Endodermal cell (in vitro differentiated cells): ENCODE data around the gene STXBP5. TPM values are rescaled to one million over a fixed set of nuclear protein-coding genes. Genes with fewer than 3 reads are reported as not detected.

Source experiments
- DNase-seq: peaks from one replicate; pipeline ENCODE4 v3.0.0-alpha.2; 2017
- H3K27ac ChIP-seq: 2 replicates; pipeline ENCODE4 v1.5.1; 2013; ENCODE audit warnings: mild to moderate bottlenecking, low read depth, low read length, moderate library complexity
- H3K27me3 ChIP-seq: 2 replicates; pipeline ENCODE4 v1.6.1; 2013; ENCODE audit warnings: mild to moderate bottlenecking, low read length, moderate library complexity; ENCODE audit not compliant: insufficient read depth, control insufficient read depth, poor library complexity, severe bottlenecking
- H3K36me3 ChIP-seq: 2 replicates; pipeline ENCODE4 v1.7.0; 2013; ENCODE audit warnings: mild to moderate bottlenecking, low read length, moderate library complexity; ENCODE audit not compliant: control insufficient read depth, insufficient read depth
- H3K4me1 ChIP-seq: one replicate; pipeline ENCODE4 v1.7.0; 2013; ENCODE audit warnings: low read length; ENCODE audit not compliant: control insufficient read depth, insufficient read depth
- H3K4me3 ChIP-seq: 2 replicates; pipeline ENCODE4 v1.5.1; 2013; ENCODE audit warnings: mild to moderate bottlenecking, low read length, moderate library complexity
- H3K9ac ChIP-seq: 2 replicates; pipeline ENCODE4 v1.6.1; 2013; ENCODE audit warnings: mild to moderate bottlenecking, low read length, moderate library complexity; ENCODE audit not compliant: poor library complexity, severe bottlenecking; ENCODE audit errors: extremely low read depth
- H3K9me3 ChIP-seq: 2 replicates; pipeline ENCODE4 v1.6.1; 2013; ENCODE audit warnings: mild to moderate bottlenecking, low read length, moderate library complexity; ENCODE audit not compliant: control insufficient read depth
- H3K27ac Mint-ChIP-seq: 2 replicates; pipeline ENCODE4 v1.8.0; 2020; ENCODE audit warnings: mixed read lengths
- H3K27me3 Mint-ChIP-seq: 2 replicates; pipeline ENCODE4 v1.8.0; 2021; ENCODE audit warnings: mild to moderate bottlenecking, mixed read lengths; ENCODE audit not compliant: insufficient read depth
- H3K36me3 Mint-ChIP-seq: 2 replicates; pipeline ENCODE4 v1.8.0; 2020; ENCODE audit warnings: low read depth, mixed read lengths
- H3K4me1 Mint-ChIP-seq: 2 replicates; pipeline ENCODE4 v1.8.0; 2020; ENCODE audit warnings: mixed read lengths
- H3K4me3 Mint-ChIP-seq: 2 replicates; pipeline ENCODE4 v1.8.0; 2020; ENCODE audit warnings: mild to moderate bottlenecking, moderate library complexity, mixed read lengths
- H3K9me3 Mint-ChIP-seq: 2 replicates; pipeline ENCODE4 v1.8.0; 2020; ENCODE audit warnings: mild to moderate bottlenecking, mixed read lengths
- CTCF ChIP-seq: fragments of 200-600 bp; sonication (generic); conservative IDR thresholded peaks from 2 replicates; pipeline ENCODE4 v1.5.0; 2021; ENCODE audit warnings: antibody characterized with exemption, mild to moderate bottlenecking
- WGBS, 2 experiments: methylation state at CpG; one replicate each; pipeline versions ENCODE4 v1.1.5 to v1.1.7; 2013; ENCODE audit warnings: missing lambda C conversion rate in 2 of 2, mixed read lengths in 1 of 2; ENCODE audit not compliant: insufficient coverage in 1 of 2, insufficient read length in 1 of 2; 5-methylcytosine and 5-hydroxymethylcytosine counted together
- total RNA-seq, 2 donors: library from RNA; stranded (reverse); fragmentation: NEBNext Ultra II Directional in 1 of 2; extraction: Animal tissue kit (Norgen Biotek cat#: 25700) in 1 of 2; gene quantifications; 2 replicates in 1 of 2; 3 replicates in 1 of 2; pipeline ENCODE4 v1.2.1, GENCODE V29; 2021

The STXBP5 gene
- total RNA-seq, 2 donors from 2014 or later, result 19.2 to 25.2 TPM

GRCh38 chr6:147179809-147180208 lies 24.4 kb upstream of the STXBP5 start:
- Mint-ChIP-seq H3K27ac (no peak overlapping the region), H3K27me3 (no peaks in the 10 kb centered on the region), H3K4me3 (no peak overlapping the region), H3K36me3 (no peaks in the 10 kb centered on the region), H3K9me3 (no peaks in the 10 kb centered on the region), H3K4me1 (peaks cover 7% of the 10 kb centered on the region)
- 93% methylated on average over 3 of the region's 3 CpGs; no CpG with 5 or more reads in 1 of the 2 experiments for WGBS, 2 experiments
- no peak for TF ChIP-seq CTCF
- Histone ChIP-seq H3K4me1 (peaks cover 6% of the 10 kb centered on the region), H3K9ac (no peak overlapping the region), H3K27ac (no peak overlapping the region), H3K36me3 (no peaks in the 10 kb centered on the region), H3K4me3 (no peak overlapping the region), H3K27me3 (no peaks in the 10 kb centered on the region), H3K9me3 (no peaks in the 10 kb centered on the region)
- DNase-seq, result no peak

DNA sequence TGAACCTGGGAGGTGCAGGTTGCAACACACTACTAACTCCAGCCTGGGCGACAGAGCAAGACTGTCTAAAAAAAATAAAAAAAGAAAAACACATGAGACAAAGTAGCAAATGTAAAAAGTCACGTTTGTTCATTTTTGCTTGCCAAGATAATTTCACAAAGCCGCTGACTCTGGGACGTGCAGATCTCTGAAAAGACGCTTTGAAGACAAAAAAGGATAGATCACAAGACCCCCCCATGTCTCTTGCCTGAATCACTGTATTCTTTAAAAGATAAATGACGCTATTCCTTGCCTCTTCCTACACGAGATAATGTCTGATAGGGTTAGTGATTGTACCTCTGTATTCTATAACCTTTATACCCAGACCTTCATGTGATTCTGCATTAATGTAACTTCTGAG lies 23.3 kb upstream of the STXBP5 start:
- Mint-ChIP-seq H3K27me3 (no peaks in the 10 kb centered on the region), H3K27ac (no peak overlapping the region), H3K36me3 (no peaks in the 10 kb centered on the region), H3K4me1 (peaks cover 7% of the 10 kb centered on the region), H3K4me3 (no peak overlapping the region), H3K9me3 (no peaks in the 10 kb centered on the region)
- Histone ChIP-seq H3K9ac (no peak overlapping the region), H3K4me1 (peaks cover 6% of the 10 kb centered on the region), H3K27ac (no peak overlapping the region), H3K27me3 (no peaks in the 10 kb centered on the region), H3K36me3 (no peaks in the 10 kb centered on the region), H3K9me3 (no peaks in the 10 kb centered on the region), H3K4me3 (no peak overlapping the region)
- no peak for TF ChIP-seq CTCF
- DNase-seq, result no peak
- WGBS, 2 experiments, result 87 to 90% methylated on average over 5 to 6 of the region's 7 CpGs

GRCh38 chr6:147184379-147184778 lies 19.8 kb upstream of the STXBP5 start:
- Mint-ChIP-seq H3K27ac (no peak overlapping the region), H3K4me3 (no peak overlapping the region), H3K27me3 (no peaks in the 10 kb centered on the region), H3K36me3 (no peaks in the 10 kb centered on the region), H3K9me3 (no peaks in the 10 kb centered on the region), H3K4me1 (peaks cover 2% of the 10 kb centered on the region)
- Histone ChIP-seq H3K27me3 (no peaks in the 10 kb centered on the region), H3K27ac (no peak overlapping the region), H3K36me3 (no peaks in the 10 kb centered on the region), H3K4me1 (no peaks in the 10 kb centered on the region), H3K9me3 (no peaks in the 10 kb centered on the region), H3K4me3 (no peak overlapping the region), H3K9ac (no peak overlapping the region)
- DNase-seq, result no peak
- TF ChIP-seq CTCF, result no peak
- 100% methylated on average over 1 of the region's 1 CpG; no CpG with 5 or more reads in 1 of the 2 experiments for WGBS, 2 experiments
